ENCODE measurements around the gene CALHM1.

The CALHM1 gene

DNA sequence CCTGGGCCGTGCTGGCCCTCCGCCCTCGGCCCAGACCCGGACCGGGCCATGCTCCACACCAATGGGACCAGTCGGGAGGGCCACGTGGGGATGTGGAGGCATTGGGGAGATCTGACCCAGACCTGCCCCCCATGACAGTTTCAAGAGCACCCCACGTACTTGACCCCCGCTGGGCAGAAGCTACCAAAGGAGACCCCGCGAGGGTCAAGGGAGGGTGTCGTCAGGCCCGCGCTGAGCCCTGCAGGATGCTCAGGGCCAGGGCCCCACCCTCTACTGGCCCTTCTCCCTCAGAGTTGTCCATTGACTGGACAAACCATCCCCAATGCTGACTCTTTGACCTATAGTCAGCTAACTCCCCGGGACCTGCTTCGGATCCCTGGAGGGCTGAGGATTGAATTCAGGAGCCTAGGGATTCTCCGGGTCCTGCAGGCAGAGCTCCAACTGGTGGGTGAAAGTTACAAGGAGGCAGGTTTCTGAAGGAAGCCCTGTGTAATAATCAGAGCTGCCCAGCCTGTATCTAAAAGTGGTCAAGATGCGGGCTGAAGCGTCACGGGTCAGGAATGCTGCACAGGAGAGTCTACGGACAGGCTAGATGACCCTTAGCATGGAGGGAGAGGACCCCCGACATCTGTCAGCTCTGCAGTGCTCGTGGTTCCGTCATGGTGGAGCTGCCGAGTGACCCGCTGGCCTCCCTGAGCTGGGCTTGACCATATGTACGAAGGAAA, 6.0 kb downstream of the CALHM1 start:
- H3K27me3 ChIP-seq (ENCODE audit: control insufficient read depth, insufficient read depth, low read length) = no peaks in the 10 kb centered on the region
- H3K27ac ChIP-seq (ENCODE audit: low read depth, low read length) = no peak overlapping the region
- H3K4me1 ChIP-seq (ENCODE audit: control insufficient read depth, insufficient read depth, low read length) = no peaks in the 10 kb centered on the region
- H3K4me3 ChIP-seq (ENCODE audit: low read depth, low read length) = peak overlapping the region; percentile 25; the same call in 1 of the 2 replicates
- no peak overlapping the region for H3K9ac ChIP-seq (ENCODE audit: low read depth, low read length)
- H3K36me3 ChIP-seq (ENCODE audit: control insufficient read depth, insufficient read depth, low read length) = peaks cover 3% of the 10 kb centered on the region
- H3K9me3 ChIP-seq (ENCODE audit: control insufficient read depth, insufficient read depth, low read length) = no peaks in the 10 kb centered on the region

DNA sequence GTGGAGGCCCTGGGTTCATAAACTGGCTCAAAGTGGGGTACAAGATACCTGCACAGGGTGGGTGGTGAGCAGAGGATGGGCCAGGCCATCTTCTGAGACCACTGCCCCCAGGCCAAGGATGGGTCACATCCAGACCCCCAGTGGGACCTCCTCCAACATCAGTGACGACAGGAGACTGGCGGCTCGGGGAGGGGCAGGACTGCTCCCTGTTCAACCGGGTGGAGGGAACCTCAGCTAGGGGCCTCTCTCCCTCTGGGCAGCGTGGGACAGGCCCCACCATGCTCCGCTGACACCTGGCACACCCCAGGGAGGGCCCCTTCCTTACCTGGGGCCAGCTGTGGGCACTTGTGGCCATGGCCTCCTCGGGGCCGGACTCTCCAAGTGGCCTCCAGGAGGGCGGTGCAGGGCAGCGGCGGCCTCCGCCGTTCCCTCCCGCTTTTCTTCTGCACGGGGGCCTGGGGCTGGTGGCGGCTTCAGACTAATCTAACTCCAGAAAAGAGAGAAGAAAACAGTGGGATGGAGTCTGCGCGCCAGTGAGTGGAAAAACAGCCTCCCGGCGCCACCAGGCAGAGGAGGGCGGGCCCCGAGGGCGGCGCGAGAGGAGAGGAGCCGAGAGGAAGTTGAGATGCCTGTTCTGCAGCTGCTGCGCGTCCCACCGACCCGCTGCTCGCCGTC, 6.7 kb downstream of the CALHM1 start, which contains the start of gene CALHM2:
TSS of gene CALHM2 (minus strand) at position 540 of the 675 bp plus-strand sequence. CDS start 2,429 bp downstream, outside the sequence.
- no peak within 1 kb of the TSS for H3K27ac ChIP-seq (ENCODE audit: low read depth, low read length)
- H3K27me3 ChIP-seq (ENCODE audit: control insufficient read depth, insufficient read depth, low read length) = no peaks in the 10 kb centered on the region
- peaks cover 10% of the 10 kb centered on the region for H3K36me3 ChIP-seq (ENCODE audit: control insufficient read depth, insufficient read depth, low read length)
- no peaks in the 10 kb centered on the region for H3K4me1 ChIP-seq (ENCODE audit: control insufficient read depth, insufficient read depth, low read length)
- peak within 1 kb of the TSS; percentile 25; the same call in 1 of the 2 replicates for H3K4me3 ChIP-seq (ENCODE audit: low read depth, low read length)
- no peak within 1 kb of the TSS for H3K9ac ChIP-seq (ENCODE audit: low read depth, low read length)
- no peaks in the 10 kb centered on the region for H3K9me3 ChIP-seq (ENCODE audit: control insufficient read depth, insufficient read depth, low read length)

DNA sequence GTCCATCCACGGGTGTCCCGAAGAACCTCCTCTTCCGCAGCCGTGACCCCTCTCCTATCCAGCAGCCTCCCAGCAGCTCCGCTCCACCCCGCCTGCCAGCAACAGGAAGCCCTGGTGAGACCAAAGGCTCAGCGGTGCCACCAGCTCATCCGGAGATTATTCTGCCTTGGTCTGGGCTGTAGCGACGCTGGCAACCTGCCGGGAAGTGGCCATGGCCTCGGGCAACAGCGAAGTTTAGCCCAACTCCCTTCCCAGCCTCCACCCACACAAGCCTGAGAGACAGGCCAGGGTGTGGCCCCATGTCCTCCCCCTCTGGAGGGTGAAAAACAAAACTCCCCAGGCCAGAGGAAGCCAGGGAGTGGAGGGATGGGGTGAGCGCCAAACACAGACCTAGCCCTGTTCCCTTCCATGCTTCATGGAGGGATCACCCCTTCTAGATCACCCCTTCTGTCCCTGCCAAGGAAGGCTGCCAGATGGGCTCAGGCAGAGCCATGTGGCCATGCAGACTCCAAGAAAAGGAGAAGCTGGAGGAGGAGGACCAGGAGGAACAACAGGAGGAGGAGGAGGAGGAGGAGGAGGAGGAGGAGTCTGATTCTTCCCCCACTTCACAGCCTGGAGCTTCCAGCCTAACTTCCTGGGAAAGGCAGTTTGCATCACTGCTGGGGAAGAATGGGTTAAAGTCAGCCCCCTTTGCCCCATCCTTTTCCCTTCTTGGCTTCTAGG, 7.4 kb downstream of the CALHM1 start:
- H3K4me1 ChIP-seq (ENCODE audit: control insufficient read depth, insufficient read depth, low read length) = no peaks in the 10 kb centered on the region
- H3K27me3 ChIP-seq (ENCODE audit: control insufficient read depth, insufficient read depth, low read length) = no peaks in the 10 kb centered on the region
- peak overlapping the region; percentile 25; the same call in 1 of the 2 replicates for H3K4me3 ChIP-seq (ENCODE audit: low read depth, low read length)
- no peak overlapping the region for H3K9ac ChIP-seq (ENCODE audit: low read depth, low read length)
- H3K27ac ChIP-seq (ENCODE audit: low read depth, low read length) = no peak overlapping the region
- H3K9me3 ChIP-seq (ENCODE audit: control insufficient read depth, insufficient read depth, low read length) = no peaks in the 10 kb centered on the region
- H3K36me3 ChIP-seq (ENCODE audit: control insufficient read depth, insufficient read depth, low read length) = peaks cover 15% of the 10 kb centered on the region

DNA sequence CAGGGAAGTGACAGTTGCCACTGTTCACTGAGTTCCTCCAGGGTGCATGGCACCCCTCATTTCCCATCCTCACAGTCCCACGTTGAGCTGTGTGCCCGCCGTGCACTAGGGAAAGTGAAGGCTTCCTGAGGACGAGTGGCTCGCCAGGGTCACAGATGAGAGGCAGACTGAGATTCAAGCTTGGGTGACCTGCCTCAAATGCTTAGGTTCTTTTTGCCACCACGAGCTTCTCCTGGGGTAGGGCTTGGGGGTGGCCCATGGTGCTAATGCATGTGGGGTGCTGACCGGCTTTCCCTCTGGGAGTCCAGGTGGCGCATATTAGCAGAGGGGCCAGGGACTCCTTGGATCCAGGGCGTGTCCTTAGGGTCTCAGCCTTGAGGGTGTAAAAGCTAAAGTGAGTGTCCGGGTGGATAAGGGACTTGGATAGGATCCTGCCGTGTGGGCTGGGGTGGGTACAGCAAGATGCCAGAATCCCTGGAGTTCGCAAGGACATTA, 8.5 kb downstream of the CALHM1 start:
- no peaks in the 10 kb centered on the region for H3K9me3 ChIP-seq (ENCODE audit: control insufficient read depth, insufficient read depth, low read length)
- H3K27ac ChIP-seq (ENCODE audit: low read depth, low read length) = no peak overlapping the region
- H3K27me3 ChIP-seq (ENCODE audit: control insufficient read depth, insufficient read depth, low read length) = no peaks in the 10 kb centered on the region
- peaks cover 25% of the 10 kb centered on the region for H3K36me3 ChIP-seq (ENCODE audit: control insufficient read depth, insufficient read depth, low read length)
- H3K4me1 ChIP-seq (ENCODE audit: control insufficient read depth, insufficient read depth, low read length) = no peaks in the 10 kb centered on the region
- no peak overlapping the region for H3K4me3 ChIP-seq (ENCODE audit: low read depth, low read length)
- H3K9ac ChIP-seq (ENCODE audit: low read depth, low read length) = no peak overlapping the region

DNA sequence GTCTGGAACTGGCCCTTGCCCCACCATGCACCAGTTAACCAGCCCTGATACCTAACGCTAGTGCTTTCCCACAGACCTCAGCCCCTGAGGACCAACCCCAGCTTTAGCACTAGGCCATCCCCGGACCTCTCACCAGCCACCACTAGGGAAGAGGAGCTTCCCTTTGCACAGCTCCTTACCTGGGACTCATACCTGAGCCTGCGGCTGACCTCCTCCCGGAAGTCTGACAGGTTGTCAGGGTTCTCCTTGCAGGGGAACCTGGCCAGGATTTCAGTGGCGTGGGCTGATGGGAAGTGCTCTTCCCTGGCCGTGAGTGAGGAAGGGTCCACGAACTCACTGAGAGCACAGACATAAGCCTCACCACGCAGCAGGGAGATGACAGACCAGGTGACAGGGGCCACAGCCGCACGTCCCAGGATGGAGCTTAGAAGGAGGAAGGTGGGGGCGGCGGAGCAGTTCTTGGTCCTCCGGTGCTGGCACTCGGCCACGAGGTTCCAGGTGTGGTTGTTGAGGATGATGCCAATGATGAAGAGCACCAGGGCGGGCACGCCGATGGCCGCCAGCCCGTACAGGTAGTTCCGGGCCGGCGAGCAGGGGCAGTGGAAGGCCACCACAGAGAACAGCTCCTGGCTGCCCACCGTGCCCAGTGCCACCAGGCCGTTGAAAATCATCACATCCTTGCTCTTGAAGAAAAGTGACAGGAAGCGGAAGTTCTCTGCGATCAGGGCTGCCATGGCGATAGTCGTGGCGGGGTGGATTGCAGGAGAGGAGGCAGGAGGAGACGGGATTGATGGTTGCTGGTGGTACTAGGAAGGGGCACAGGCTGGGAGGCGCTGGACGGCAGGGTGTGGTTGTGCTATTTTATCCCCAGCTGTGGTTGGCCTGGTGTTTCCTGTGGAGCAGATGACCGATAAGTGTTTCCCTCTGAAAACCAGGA, 9.2 kb downstream of the CALHM1 start:
- no peak overlapping the region for H3K4me3 ChIP-seq (ENCODE audit: low read depth, low read length)
- H3K27me3 ChIP-seq (ENCODE audit: control insufficient read depth, insufficient read depth, low read length) = no peaks in the 10 kb centered on the region
- no peaks in the 10 kb centered on the region for H3K4me1 ChIP-seq (ENCODE audit: control insufficient read depth, insufficient read depth, low read length)
- H3K36me3 ChIP-seq (ENCODE audit: control insufficient read depth, insufficient read depth, low read length) = peaks cover 33% of the 10 kb centered on the region
- H3K9ac ChIP-seq (ENCODE audit: low read depth, low read length) = no peak overlapping the region
- no peak overlapping the region for H3K27ac ChIP-seq (ENCODE audit: low read depth, low read length)
- no peaks in the 10 kb centered on the region for H3K9me3 ChIP-seq (ENCODE audit: control insufficient read depth, insufficient read depth, low read length)

DNA sequence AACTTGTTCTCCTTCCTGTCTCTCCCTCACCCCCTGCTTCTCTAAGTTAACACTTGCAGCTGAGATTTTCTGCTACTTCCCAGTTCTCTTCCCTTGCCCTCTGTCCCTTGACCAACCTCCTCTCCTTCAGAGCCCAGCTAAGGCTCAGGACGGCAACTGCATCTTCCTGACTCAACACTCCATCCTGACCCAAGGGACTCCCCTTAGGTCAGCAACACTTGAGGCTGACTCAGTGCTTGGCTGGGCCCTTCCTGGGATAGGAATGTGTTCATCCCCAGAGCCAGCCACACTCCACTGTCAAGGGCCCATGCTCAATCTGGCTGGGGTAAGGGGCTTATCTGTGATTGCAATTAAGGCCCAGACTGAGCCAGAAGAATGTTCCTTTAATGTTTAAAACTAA, 10.0 kb downstream of the CALHM1 start:
- no peak overlapping the region for H3K4me3 ChIP-seq (ENCODE audit: low read depth, low read length)
- no peak overlapping the region for H3K9ac ChIP-seq (ENCODE audit: low read depth, low read length)
- no peaks in the 10 kb centered on the region for H3K27me3 ChIP-seq (ENCODE audit: control insufficient read depth, insufficient read depth, low read length)
- H3K27ac ChIP-seq (ENCODE audit: low read depth, low read length) = no peak overlapping the region
- peaks cover 40% of the 10 kb centered on the region for H3K36me3 ChIP-seq (ENCODE audit: control insufficient read depth, insufficient read depth, low read length)
- no peaks in the 10 kb centered on the region for H3K9me3 ChIP-seq (ENCODE audit: control insufficient read depth, insufficient read depth, low read length)
- no peaks in the 10 kb centered on the region for H3K4me1 ChIP-seq (ENCODE audit: control insufficient read depth, insufficient read depth, low read length)

DNA sequence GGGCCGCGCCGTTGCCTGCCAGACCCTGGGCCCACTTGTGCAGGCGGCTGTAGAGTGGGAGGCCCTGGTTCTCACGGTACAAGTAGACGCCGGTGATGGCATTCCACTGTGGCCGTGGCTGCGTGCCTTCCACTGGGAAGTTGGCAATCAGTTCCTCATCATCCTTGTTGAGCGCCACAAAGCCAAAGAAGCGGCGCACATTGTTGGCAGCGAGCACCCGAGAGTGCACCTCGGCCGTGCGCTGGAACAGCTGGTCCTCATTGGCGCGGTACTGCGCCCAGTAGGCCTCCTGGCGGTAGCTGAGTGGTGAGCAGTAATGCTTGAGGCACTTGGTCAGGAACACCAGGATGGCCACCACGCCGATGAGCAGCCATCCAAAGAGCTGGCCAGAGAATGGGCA, 11.5 kb downstream of the CALHM1 start:
- Histone ChIP-seq H3K9ac (ENCODE audit: low read depth, low read length) (no peak overlapping the region), H3K4me1 (ENCODE audit: control insufficient read depth, insufficient read depth, low read length) (no peaks in the 10 kb centered on the region), H3K9me3 (ENCODE audit: control insufficient read depth, insufficient read depth, low read length) (no peaks in the 10 kb centered on the region), H3K27me3 (ENCODE audit: control insufficient read depth, insufficient read depth, low read length) (no peaks in the 10 kb centered on the region), H3K27ac (ENCODE audit: low read depth, low read length) (no peak overlapping the region), H3K4me3 (ENCODE audit: low read depth, low read length) (no peak overlapping the region), H3K36me3 (ENCODE audit: control insufficient read depth, insufficient read depth, low read length) (peaks cover 56% of the 10 kb centered on the region)

DNA sequence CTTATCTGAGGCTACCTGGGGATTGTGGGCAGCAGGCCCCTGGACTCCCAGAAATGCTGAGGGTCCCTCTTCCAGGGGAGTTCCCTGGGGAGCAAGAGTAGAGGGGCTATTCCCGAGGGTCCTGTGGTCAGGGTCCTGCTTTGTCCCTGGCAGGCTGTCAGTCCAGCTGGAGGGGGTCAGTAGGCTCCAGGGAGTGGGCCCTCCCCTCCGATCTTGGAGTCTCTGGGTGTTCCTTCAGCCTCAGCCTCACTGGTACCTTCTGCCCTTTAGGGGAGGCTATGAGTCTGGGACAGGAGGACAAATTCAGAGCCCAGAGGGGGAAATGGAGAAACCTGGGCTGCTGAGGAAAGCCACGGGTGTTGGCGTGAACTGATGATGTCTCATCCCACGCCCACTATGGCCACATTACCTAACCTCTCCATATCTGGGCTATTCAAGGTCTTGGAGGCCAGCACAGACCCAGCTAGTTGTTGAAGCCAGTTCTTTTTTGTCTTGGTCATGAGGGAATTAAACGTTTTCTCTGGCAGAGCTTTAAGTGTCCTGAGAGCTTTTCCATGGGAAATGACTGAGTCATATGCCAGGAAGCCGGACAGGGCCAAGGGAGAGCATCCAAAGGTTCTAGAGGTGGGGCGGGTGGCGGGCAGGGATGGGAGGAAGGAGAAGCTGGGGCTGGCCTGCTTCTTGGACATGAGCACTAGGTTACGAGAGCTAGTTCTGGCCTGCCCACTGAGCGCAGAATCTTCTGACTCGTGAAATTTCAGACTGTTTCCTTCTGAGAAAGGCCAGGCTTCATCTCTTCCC, 12.7 kb downstream of the CALHM1 start:
- no peak overlapping the region for H3K9ac ChIP-seq (ENCODE audit: low read depth, low read length)
- no peaks in the 10 kb centered on the region for H3K27me3 ChIP-seq (ENCODE audit: control insufficient read depth, insufficient read depth, low read length)
- H3K36me3 ChIP-seq (ENCODE audit: control insufficient read depth, insufficient read depth, low read length) = peaks cover 68% of the 10 kb centered on the region
- H3K4me1 ChIP-seq (ENCODE audit: control insufficient read depth, insufficient read depth, low read length) = no peaks in the 10 kb centered on the region
- no peak overlapping the region for H3K4me3 ChIP-seq (ENCODE audit: low read depth, low read length)
- H3K27ac ChIP-seq (ENCODE audit: low read depth, low read length) = no peak overlapping the region
- H3K9me3 ChIP-seq (ENCODE audit: control insufficient read depth, insufficient read depth, low read length) = no peaks in the 10 kb centered on the region

DNA sequence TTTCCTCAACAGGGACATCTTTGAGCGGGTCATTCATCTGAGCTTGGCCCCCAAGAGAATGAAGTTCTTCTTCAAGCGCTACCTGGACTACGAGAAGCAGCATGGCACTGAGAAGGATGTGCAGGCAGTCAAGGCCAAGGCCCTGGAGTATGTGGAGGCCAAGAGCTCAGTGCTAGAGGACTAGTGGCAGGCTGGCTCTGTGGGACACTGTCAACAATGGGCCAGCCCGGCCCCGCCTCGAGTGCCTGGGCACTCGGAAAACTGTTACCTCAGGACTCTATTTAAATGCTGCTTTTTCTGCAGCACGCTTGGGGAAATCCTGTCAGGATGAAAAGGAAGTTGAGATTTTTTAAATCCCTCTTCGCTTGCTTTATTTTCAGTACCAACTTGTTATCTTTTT, 13.3 kb downstream of the CALHM1 start:
- Histone ChIP-seq H3K36me3 (ENCODE audit: control insufficient read depth, insufficient read depth, low read length) (peaks cover 74% of the 10 kb centered on the region), H3K27ac (ENCODE audit: low read depth, low read length) (no peak overlapping the region), H3K27me3 (ENCODE audit: control insufficient read depth, insufficient read depth, low read length) (no peaks in the 10 kb centered on the region), H3K4me1 (ENCODE audit: control insufficient read depth, insufficient read depth, low read length) (no peaks in the 10 kb centered on the region), H3K4me3 (ENCODE audit: low read depth, low read length) (no peak overlapping the region), H3K9ac (ENCODE audit: low read depth, low read length) (no peak overlapping the region), H3K9me3 (ENCODE audit: control insufficient read depth, insufficient read depth, low read length) (no peaks in the 10 kb centered on the region)

DNA sequence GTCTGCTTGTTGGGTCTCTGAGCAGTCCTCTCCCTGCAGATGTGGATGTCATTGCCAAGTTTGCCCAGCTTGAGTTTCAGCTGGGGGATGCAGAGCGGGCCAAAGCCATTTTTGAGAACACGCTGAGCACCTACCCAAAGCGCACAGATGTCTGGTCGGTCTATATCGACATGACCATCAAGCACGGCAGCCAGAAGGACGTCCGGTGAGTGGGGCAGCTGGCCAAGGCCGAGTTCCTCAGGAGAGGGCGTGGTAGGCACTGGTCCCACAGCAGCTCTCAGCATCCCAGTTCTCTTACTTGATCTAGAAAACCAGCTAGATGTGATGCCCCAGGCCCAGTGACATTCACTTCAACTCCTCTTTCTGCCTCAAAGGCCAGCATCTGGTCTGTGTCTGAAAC, 14.2 kb downstream of the CALHM1 start:
- peaks cover 83% of the 10 kb centered on the region for H3K36me3 ChIP-seq (ENCODE audit: control insufficient read depth, insufficient read depth, low read length)

More for the DNA sequence above, 14.2 kb downstream of the CALHM1 start:
- Histone ChIP-seq H3K9me3 (ENCODE audit: control insufficient read depth, insufficient read depth, low read length) (no peaks in the 10 kb centered on the region), H3K27me3 (ENCODE audit: control insufficient read depth, insufficient read depth, low read length) (no peaks in the 10 kb centered on the region), H3K4me1 (ENCODE audit: control insufficient read depth, insufficient read depth, low read length) (no peaks in the 10 kb centered on the region), H3K9ac (ENCODE audit: low read depth, low read length) (no peak overlapping the region), H3K27ac (ENCODE audit: low read depth, low read length) (no peak overlapping the region), H3K4me3 (ENCODE audit: low read depth, low read length) (no peak overlapping the region)

Data from HUES48 (cell line).